Measurements from ENCODE around the gene ACVRL1. TPM values are rescaled to one million over a fixed set of nuclear protein-coding genes. Genes with fewer than 3 reads are reported as not detected.

ACVRL1 gene
- total RNA-seq, 1 experiment from 2014 or later: 0.36 TPM

GRCh38 chr12:51863933-51864832, 43.1 kb upstream of the ACVRL1 start:
- in situ Hi-C loops (cut with HindIII; ENCODE audit: low pct_unique_long_range_greater_than_20kb, low sequenced_read_pairs): no loop called here
- DNase-seq (ENCODE audit: low read depth, low spot score) (no peak), ATAC-seq (no peak)
- BruUV-seq (replicated peaks): no TSS peak
- POLR2A ChIA-PET: interaction anchor here (0.7 kb wide), 1 partner anchor 170 kb away, joined by 5 read pairs; no protein-coding TSS in a partner anchor
- H3K36me3 ChIP-seq (ENCODE audit: control insufficient read depth, insufficient read depth, low read length): no peaks in the 10 kb centered on the region
- TF ChIP-seq REST (IDR thresholded peaks at IDR 0.05; ENCODE audit: insufficient read depth in 1 of 2, low read depth in 2 of 2, low read length in 1 of 2): no peak
- H3K4me1 ChIP-seq (ENCODE audit: control insufficient read depth, insufficient read depth, low read length): no peaks in the 10 kb centered on the region
- H3K9me3 ChIP-seq (ENCODE audit: control insufficient read depth, insufficient read depth, low read depth, low read length): no peaks in the 10 kb centered on the region
- CTCF ChIA-PET: interaction anchor here (0.6 kb wide), 1 partner anchor 130 kb away, joined by 6 read pairs; no protein-coding TSS in a partner anchor
- intact Hi-C loops (cut with micrococcal nuclease; ENCODE audit: unreplicated experiment): no loop called here
- no peaks in the 10 kb centered on the region for H3K27me3 ChIP-seq (ENCODE audit: control insufficient read depth, insufficient read depth, low read length)
- H3K27ac ChIP-seq (ENCODE audit: low read length): no peak overlapping the region
- H3K4me3 ChIP-seq (ENCODE audit: low read depth in 2 of 2, low read length in 2 of 2): no peak overlapping the region

GRCh38 chr12:51864833-51865670, 42.3 kb upstream of the ACVRL1 start:
- TF ChIP-seq SIN3A (IDR thresholded peaks at IDR 0.05; ENCODE audit: borderline replicate concordance, insufficient read depth, low read depth, low read length) (no peak), CTCF (IDR thresholded peaks at IDR 0.05) (no peak), REST (IDR thresholded peaks at IDR 0.05; ENCODE audit: insufficient read depth in 1 of 2, low read depth in 2 of 2, low read length in 1 of 2) (no peak), POLR2AphosphoS5 (IDR thresholded peaks at IDR 0.05; ENCODE audit: low read depth, low read length) (no peak), TCF7L2 (IDR thresholded peaks at IDR 0.05; ENCODE audit: low read depth, low read length) (no peak)
- Histone ChIP-seq H3K27me3 (ENCODE audit: control insufficient read depth, insufficient read depth, low read length) (no peaks in the 10 kb centered on the region), H3K36me3 (ENCODE audit: control insufficient read depth, insufficient read depth, low read length) (no peaks in the 10 kb centered on the region), H3K27ac (ENCODE audit: low read length) (no peak overlapping the region), H3K4me1 (ENCODE audit: control insufficient read depth, insufficient read depth, low read length) (no peaks in the 10 kb centered on the region), H3K4me3 (ENCODE audit: low read depth in 2 of 2, low read length in 2 of 2) (no peak overlapping the region), H3K9me3 (ENCODE audit: control insufficient read depth, insufficient read depth, low read depth, low read length) (no peaks in the 10 kb centered on the region)
- ATAC-seq: no peak
- in situ Hi-C loops (cut with HindIII; ENCODE audit: low pct_unique_long_range_greater_than_20kb, low sequenced_read_pairs): no loop called here
- DNase-seq (ENCODE audit: low read depth, low spot score): no peak
- CTCF ChIA-PET: interaction anchor here (0.6 kb wide), 1 partner anchor 129 kb away, joined by 6 read pairs; no protein-coding TSS in a partner anchor
- intact Hi-C loops (cut with micrococcal nuclease; ENCODE audit: unreplicated experiment): no loop called here
- no TSS peak for BruUV-seq (replicated peaks)
- POLR2A ChIA-PET: no interaction called here

Measured in Panc1 (cell line).